CD14-positive monocyte (primary cell): ENCODE data around the gene AZIN2. TPM values are rescaled to one million over a fixed set of nuclear protein-coding genes. Genes with fewer than 3 reads are reported as not detected.

Experiments
- DNase-seq, 3 donors: peaks; one replicate each; pipeline ENCODE4 v3.0.0-alpha.2; 2011 to 2022
- H2AFZ ChIP-seq: 2 replicates; pipeline ENCODE4 v1.6.0; 2012; ENCODE audit warnings: mild to moderate bottlenecking, low read depth, low read length, inconsistent platforms; ENCODE audit not compliant: insufficient read depth, poor library complexity, severe bottlenecking
- H3K27ac ChIP-seq, 2 donors: 1 replicate in 1 of 2; 2 replicates in 1 of 2; pipeline ENCODE4 v1.5.1; 2012 to 2013; ENCODE audit warnings: low read length in 2 of 2, control low read depth in 1 of 2, inconsistent platforms in 1 of 2, low read depth in 1 of 2, mild to moderate bottlenecking in 1 of 2
- H3K27me3 ChIP-seq, 2 donors: one replicate each; pipeline versions ENCODE4 v1.6.0 to v1.6.1; 2011 to 2013; ENCODE audit warnings: low read length in 2 of 2; ENCODE audit not compliant: control insufficient read depth in 2 of 2, insufficient read depth in 2 of 2
- H3K36me3 ChIP-seq, 2 donors: replicated peaks in 1 of 2; 1 replicate in 1 of 2; 2 replicates in 1 of 2; pipeline versions ENCODE4 v1.5.1 to v1.6.1; 2012 to 2013; ENCODE audit warnings: low read length in 2 of 2, control low read depth in 1 of 2, inconsistent platforms in 1 of 2, mild to moderate bottlenecking in 1 of 2; ENCODE audit not compliant: insufficient read depth in 2 of 2, control insufficient read depth in 1 of 2
- H3K4me1 ChIP-seq, 2 donors: 1 replicate in 1 of 2; 2 replicates in 1 of 2; pipeline versions ENCODE4 v1.5.1 to v1.6.1; 2012 to 2013; ENCODE audit warnings: low read length in 2 of 2, control low read depth in 1 of 2, inconsistent platforms in 1 of 2, mild to moderate bottlenecking in 1 of 2, moderate library complexity in 1 of 2; ENCODE audit not compliant: insufficient read depth in 2 of 2, control insufficient read depth in 1 of 2
- H3K4me2 ChIP-seq: replicated peaks from 2 replicates; pipeline ENCODE3; 2012; ENCODE audit warnings: low read length, moderate library complexity, mild to moderate bottlenecking; ENCODE audit not compliant: poor library complexity, severe bottlenecking; ENCODE audit errors: extremely low read depth
- H3K4me3 ChIP-seq, 3 experiments: fragments of 200-600 bp in 1 of 3; sonication (generic) in 1 of 3; replicated peaks in 1 of 3; 1 replicate in 2 of 3; 2 replicates in 1 of 3; pipeline ENCODE4 v1.5.1; 2011 to 2013; ENCODE audit warnings: low read length in 3 of 3, mild to moderate bottlenecking in 3 of 3, control low read depth in 2 of 3, low read depth in 2 of 3, inconsistent platforms in 1 of 3, moderate library complexity in 1 of 3
- H3K79me2 ChIP-seq: 2 replicates; pipeline ENCODE4 v1.6.0; 2012; ENCODE audit warnings: mild to moderate bottlenecking, control low read depth, inconsistent platforms, low read length, moderate library complexity; ENCODE audit not compliant: insufficient read depth
- H3K9ac ChIP-seq: 2 replicates; pipeline ENCODE4 v1.6.0; 2017; ENCODE audit warnings: low read length, mild to moderate bottlenecking; ENCODE audit not compliant: insufficient read depth, poor library complexity, severe bottlenecking
- H3K9me3 ChIP-seq, 2 donors: replicated peaks in 1 of 2; 1 replicate in 1 of 2; 2 replicates in 1 of 2; pipeline versions ENCODE4 v1.5.1 to v1.6.1; 2012 to 2013; ENCODE audit warnings: low read length in 2 of 2, control low read depth in 1 of 2; ENCODE audit not compliant: control insufficient read depth in 1 of 2, insufficient read depth in 1 of 2
- H4K20me1 ChIP-seq: 2 replicates; pipeline ENCODE4 v1.6.0; 2012; ENCODE audit warnings: mild to moderate bottlenecking, low read length, control low read depth, moderate library complexity; ENCODE audit not compliant: insufficient read depth
- H3K27ac Mint-ChIP-seq, 7 donors: one replicate each; pipeline ENCODE4 v1.8.0; 2020; ENCODE audit warnings: mild to moderate bottlenecking in 7 of 7, mixed read lengths in 7 of 7, moderate library complexity in 6 of 7, inconsistent platforms in 2 of 7
- H3K27me3 Mint-ChIP-seq, 3 donors: one replicate each; pipeline ENCODE4 v1.8.0; 2021 to 2022; ENCODE audit warnings: low read depth in 3 of 3, mild to moderate bottlenecking in 3 of 3, mixed read lengths in 3 of 3, moderate library complexity in 3 of 3, inconsistent platforms in 1 of 3
- H3K36me3 Mint-ChIP-seq, 2 donors: one replicate each; pipeline ENCODE4 v1.8.0; 2020; ENCODE audit warnings: mixed read lengths in 2 of 2, inconsistent platforms in 1 of 2, mild to moderate bottlenecking in 1 of 2
- H3K4me1 Mint-ChIP-seq: one replicate; pipeline ENCODE4 v1.8.0; 2020; ENCODE audit warnings: mild to moderate bottlenecking, mixed read lengths
- H3K4me3 Mint-ChIP-seq, 2 donors: one replicate each; pipeline ENCODE4 v1.8.0; 2020; ENCODE audit warnings: mild to moderate bottlenecking in 2 of 2, mixed read lengths in 2 of 2, moderate library complexity in 1 of 2
- H3K9me3 Mint-ChIP-seq, 7 donors: one replicate each; pipeline ENCODE4 v1.8.0; 2020 to 2022; ENCODE audit warnings: mixed read lengths in 7 of 7, mild to moderate bottlenecking in 6 of 7, moderate library complexity in 6 of 7, inconsistent platforms in 2 of 7
- CTCF ChIP-seq: fragments of 200-600 bp; IDR thresholded peaks from one replicate; pipeline ENCODE4 v1.8.0; 2022; ENCODE audit warnings: antibody characterized with exemption, mild to moderate bottlenecking
- WGBS: methylation state at CpG from one replicate; pipeline ENCODE4 v1.1.5; 2013; ENCODE audit warnings: missing lambda C conversion rate; ENCODE audit not compliant: insufficient coverage; 5-methylcytosine and 5-hydroxymethylcytosine counted together
- intact Hi-C, 2 donors: fragments of 100-400 bp; cut with micrococcal nuclease; formaldehyde crosslinking; loops; one replicate each; pipeline versions ENCODE4 v1.15.0 to v1.15.1; 2023
- polyA plus RNA-seq, 3 donors: library from polyadenylated mRNA; depleted of rRNA in 1 of 3; unstranded in 2 of 3; stranded (reverse) in 1 of 3; fragments of 300-500 nt in 2 of 3; fragments of >200 nt in 1 of 3; fragmentation: Illumina TruSeq in 2 of 3; gene quantifications; 1 replicate in 2 of 3; 2 replicates in 1 of 3; pipeline ENCODE4 v1.2.3, GENCODE V29; 2012 to 2021

AZIN2 gene
- polyA plus RNA-seq, 3 donors, result 0.03 to 0.89 TPM; not detected in 1

GRCh38 chr1:33096363-33097005 is 15.5 kb downstream of the AZIN2 start:
- Histone ChIP-seq H4K20me1 (no peaks in the 10 kb centered on the region), H2AFZ (no peak overlapping the region), H3K9me3 (no peaks in the 10 kb centered on the region), H3K4me1 (peaks cover 11 to 18% of the 10 kb centered on the region in 2 donors), H3K79me2 (no peaks in the 10 kb centered on the region), H3K9ac (no peak overlapping the region), H3K27me3 (no peaks in the 10 kb centered on the region), H3K4me3 (no peak overlapping the region), H3K27ac (no peak overlapping the region), H3K4me2 (no peak overlapping the region), H3K36me3 (no peaks in the 10 kb centered on the region)
- DNase-seq, result no peak
- H3K4me1 Mint-ChIP-seq, result peaks cover 26% of the 10 kb centered on the region
- H3K27ac Mint-ChIP-seq, result no peak overlapping the region
- H3K27me3 Mint-ChIP-seq, result peaks cover 2 to 6% (median 4%) of the 10 kb centered on the region in 3 donors
- TF ChIP-seq CTCF, result no peak
- intact Hi-C loops, result loop anchor here in 1 of 2 donors (10.0 kb wide), 1 partner anchor 518 kb away; no protein-coding TSS in a partner anchor
- no peak overlapping the region for H3K4me3 Mint-ChIP-seq
- H3K36me3 Mint-ChIP-seq, result no peaks in the 10 kb centered on the region
- 98% methylated on average over 6 of the region's 7 CpGs for WGBS
- peaks cover 0 to 1% (median 0%) of the 10 kb centered on the region in 7 donors for H3K9me3 Mint-ChIP-seq

GRCh38 chr1:33097137-33097611 is 16.2 kb downstream of the AZIN2 start:
- Histone ChIP-seq H3K27me3 (no peaks in the 10 kb centered on the region), H3K9me3 (no peaks in the 10 kb centered on the region), H4K20me1 (no peaks in the 10 kb centered on the region), H3K4me1 (peaks cover 11 to 18% of the 10 kb centered on the region in 2 donors), H3K36me3 (no peaks in the 10 kb centered on the region), H2AFZ (no peak overlapping the region), H3K4me2 (no peak overlapping the region), H3K79me2 (no peaks in the 10 kb centered on the region), H3K27ac (no peak overlapping the region), H3K4me3 (no peak overlapping the region), H3K9ac (no peak overlapping the region)
- whole genome bisulfite sequencing, result 100% methylated on average over 1 of the region's 3 CpGs
- intact Hi-C loops, result loop anchor here in 1 of 2 donors (10.0 kb wide), 1 partner anchor 518 kb away; no protein-coding TSS in a partner anchor
- Mint-ChIP-seq H3K36me3 (no peaks in the 10 kb centered on the region), H3K4me3 (no peak overlapping the region), H3K4me1 (peaks cover 26% of the 10 kb centered on the region), H3K27me3 (peaks cover 2 to 6% (median 4%) of the 10 kb centered on the region in 3 donors), H3K9me3 (no peaks in the 10 kb centered on the region), H3K27ac (no peak overlapping the region)
- DNase-seq, result no peak
- no peak for TF ChIP-seq CTCF
